Suppressor macrophage (primary cell): ENCODE measurements around the gene PPP1R18.
A peak's percentile ranks its signal among the peaks of the same experiment; 100 is the strongest.
"Not testable (repeated sequence)": the region's sequence is repeated elsewhere in the genome, so short reads cannot be mapped to it uniquely, and the experiment has no call there.

Experiments
- DNase-seq, 4 experiments: peaks; one replicate each; pipeline ENCODE4 v3.0.0-alpha.2; 2020 to 2022

Gene PPP1R18

DNA sequence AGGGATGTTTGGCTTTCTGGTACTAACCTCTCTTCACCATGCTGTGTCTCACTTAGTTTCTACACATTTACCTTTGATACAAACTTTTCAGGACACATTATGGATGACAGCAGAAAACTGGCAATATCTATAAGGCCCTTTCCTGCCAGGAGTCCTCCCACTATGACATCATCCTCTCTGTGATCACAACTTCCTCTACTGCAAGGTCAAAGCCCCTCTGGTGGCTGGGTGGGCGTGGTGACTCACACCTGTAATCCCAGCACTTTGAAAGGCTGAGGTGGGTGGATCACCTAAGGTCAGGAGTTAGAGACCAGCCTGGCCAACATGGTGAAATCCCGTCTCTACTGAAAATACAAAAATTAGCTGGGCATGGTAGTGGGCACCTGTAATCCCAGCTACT lies 20.1 kb downstream of the PPP1R18 start:
- peak; percentile 57 to 77 (median 70) for DNase-seq

DNA sequence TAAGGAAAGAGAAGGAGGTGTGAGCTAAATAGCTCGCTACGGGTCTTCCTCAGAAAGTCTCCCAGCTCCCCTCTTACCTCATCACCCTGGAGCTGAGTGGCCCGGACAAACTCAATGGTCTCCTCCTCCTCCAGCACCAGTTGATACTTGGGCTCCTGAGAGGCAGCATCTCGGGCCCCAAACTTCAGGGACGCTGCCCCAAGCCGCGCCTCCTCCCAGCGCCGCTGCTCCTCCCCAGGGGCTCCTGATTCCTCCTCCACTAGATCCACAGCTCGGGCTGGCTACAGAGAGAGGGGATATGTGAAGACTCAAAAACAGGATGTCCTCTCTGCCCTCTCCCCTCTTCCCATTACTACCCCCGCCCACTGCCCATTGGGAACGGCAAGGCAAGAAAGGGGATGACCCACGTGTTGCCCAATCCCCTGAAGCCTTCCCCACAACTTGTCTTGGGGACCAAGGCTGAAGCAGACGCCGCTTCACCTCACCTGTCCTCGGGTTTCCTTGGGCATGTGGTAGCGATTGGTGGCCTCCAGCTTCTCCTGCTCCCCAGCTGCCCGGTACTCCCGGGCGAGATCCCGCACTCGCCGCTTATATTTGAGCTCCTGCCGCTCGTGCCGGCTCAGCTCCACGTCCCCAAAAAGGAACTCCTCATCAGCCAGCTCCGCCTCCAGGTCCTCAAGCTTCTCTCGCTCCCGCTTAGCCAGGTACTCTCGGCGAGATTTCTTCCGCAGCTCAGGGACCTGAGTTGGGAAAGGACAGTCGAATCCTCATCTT lies 21.3 kb downstream of the PPP1R18 start:
- no peak for DNase-seq

DNA sequence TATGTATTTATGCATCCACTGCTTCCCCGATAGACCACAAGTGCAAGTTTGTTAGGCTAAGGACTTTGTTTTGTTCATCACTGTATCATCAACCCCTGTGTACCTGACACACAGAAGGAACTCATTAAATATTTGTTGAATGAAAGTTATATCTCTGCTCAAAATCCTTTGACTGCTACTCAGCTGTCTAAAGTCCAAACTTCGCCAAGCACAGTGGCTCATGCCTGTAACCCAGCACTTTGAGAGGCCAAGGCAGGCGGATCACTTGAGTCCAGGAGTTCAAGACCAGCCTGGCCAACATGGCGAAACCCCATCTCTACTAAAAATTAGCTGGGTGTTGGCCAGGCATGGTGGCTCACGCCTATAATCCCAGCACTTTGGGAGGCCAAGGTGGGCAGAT lies 28.5 kb downstream of the PPP1R18 start:
- DNase-seq, result not testable (repeated sequence)

GRCh38 chr6:30657454-30657853 lies 29.0 kb downstream of the PPP1R18 start:
- peak in 1 of 4 experiments; percentile 15 for DNase-seq

- peak; percentile 74 to 86 (median 82) for DNase-seq
These were observed 29.9 kb downstream of the PPP1R18 start for GRCh38 chr6:30656513-30656912.

- no peak for DNase-seq
These were observed 30.7 kb downstream of the PPP1R18 start for GRCh38 chr6:30655743-30656094.

- no peak for DNase-seq
These were observed 31.4 kb downstream of the PPP1R18 start for GRCh38 chr6:30654798-30655742.

- DNase-seq, result no peak
These were observed 35.3 kb downstream of the PPP1R18 start for GRCh38 chr6:30651143-30651542.

DNA sequence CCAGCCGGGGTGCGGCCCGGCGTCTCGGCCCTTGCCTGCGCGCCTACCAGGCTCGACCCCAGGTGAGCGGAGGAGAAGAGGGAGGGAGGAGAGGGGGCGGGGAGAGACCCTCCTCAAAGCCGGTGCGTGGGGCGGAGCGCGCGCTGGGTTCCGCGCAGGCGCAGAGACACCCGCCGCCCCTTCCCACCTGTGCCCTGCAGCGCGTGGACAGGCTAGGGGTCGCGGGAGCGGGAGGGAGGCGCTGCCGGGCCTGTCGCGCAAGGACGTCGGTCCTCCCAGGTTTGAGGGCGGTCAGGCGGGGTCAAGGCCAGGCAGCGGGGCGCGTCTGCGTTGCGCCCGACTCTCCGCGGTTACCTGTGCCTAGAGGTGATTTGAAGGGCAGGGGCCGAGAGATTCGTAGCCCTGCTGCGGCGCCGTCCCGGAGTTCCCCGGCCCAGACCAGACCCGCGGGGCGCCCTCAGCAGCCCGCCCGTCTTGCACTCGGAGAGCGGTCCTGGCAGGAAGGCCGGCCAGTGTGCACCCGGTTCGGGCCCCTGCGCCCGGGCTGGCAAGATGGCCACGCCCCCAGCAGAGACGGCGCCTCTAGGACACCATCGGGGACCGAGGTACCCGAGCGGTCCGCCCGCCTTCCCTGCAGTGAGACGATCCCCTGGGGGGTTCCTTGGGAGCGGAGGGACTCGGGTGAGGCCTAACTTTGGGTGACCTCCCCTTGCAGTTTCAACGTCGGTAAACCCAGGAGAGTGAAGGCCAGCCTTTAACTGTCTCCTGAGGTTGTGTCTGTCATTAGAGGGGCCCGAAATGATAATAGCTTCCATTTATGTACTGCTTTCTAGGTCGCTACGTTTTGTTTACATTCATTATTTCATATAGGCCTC lies 39.0 kb downstream of the PPP1R18 start:
- peak; percentile 76 to 89 (median 83) for DNase-seq

GRCh38 chr6:30646450-30647241 lies 39.8 kb downstream of the PPP1R18 start, which contains the start of gene C6orf136:
TSS of gene C6orf136 (plus strand) at chr6:30647133. CDS start at chr6:30647232, 99 bp downstream.
- peak; percentile 94 to 98 (median 96) for DNase-seq

GRCh38 chr6:30645989-30646388 lies 40.5 kb downstream of the PPP1R18 start:
- DNase-seq, result no peak

DNA sequence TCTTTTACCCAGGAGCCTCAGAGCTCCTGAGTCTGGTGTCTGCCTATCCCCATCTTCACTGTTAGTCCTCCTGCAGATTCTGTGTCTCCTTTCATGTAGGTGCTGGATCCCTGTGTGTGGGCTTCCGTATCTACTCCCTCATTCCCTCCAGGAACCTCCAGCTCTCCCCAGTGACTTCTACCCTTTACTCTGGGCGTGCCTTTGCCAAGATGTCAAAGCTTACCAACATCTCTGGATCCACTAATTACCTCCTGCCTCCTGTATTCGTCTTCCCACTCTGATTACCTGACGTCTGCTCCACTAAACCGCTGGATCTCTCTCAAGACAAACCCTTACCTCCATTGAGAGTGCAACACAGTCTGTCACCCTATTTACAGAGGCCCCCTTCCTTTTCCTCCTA lies 41.7 kb downstream of the PPP1R18 start:
- DNase-seq, result no peak

- DNase-seq, result no peak
These were observed 42.8 kb downstream of the PPP1R18 start for GRCh38 chr6:30643656-30644055.

DNA sequence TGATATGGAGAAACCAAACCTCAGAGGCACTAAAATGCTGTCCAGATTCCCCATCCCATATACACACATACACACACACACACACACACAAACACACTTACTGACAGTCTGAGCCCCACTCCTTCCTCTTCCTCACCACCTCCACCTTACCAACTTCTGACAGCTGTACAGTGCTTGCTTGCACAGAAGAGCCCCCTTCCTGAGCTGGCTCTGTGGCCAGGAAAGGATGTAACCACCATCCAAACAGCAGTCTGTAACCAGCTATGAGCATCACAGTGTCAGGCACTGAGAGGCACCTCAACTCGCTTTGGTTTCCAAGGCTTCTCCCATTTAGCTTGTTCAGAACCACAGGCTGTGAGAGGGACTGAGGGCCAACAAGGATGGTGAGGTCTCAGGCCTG lies 45.4 kb downstream of the PPP1R18 start:
- DNase-seq, result no peak

DNA sequence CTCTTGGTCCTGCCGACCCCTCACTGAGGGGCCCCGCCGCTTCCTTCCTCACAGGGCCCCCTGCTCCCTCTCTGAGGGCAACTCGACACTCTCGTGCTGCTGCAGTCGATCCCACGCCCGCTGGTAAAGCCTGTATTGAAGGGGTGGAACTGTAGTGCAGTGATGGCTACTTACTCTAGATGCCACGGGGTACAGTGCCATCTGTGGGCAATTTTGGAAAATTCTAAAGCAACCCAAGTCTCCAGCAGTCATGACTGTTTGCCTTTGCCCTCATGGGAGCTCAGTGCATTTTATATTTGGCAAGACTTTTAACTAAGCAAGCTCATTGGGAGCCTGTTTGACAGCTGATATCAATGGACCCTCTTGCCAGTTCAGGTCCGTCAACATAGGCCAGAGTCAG lies 46.0 kb downstream of the PPP1R18 start:
- peak in 1 of 4 experiments; percentile 11 for DNase-seq

DNA sequence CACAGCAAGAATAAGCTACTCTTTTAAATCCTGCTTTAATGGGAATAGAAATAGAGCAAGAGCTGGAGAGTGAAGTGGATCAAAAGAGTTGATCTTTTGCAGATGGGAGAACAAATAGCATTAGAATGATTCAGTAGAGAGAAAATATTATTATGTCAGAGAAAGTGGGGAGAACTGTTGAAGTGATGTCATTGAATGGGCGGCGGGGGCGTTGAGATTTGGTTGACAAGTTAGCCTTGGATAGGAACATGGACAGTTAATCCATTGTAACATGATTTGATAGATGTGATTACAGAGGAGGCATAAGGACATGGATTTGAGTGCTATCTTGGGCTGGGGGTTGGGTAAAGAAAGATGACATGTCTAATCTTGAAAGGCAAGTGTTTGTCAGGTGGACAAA lies 50.6 kb downstream of the PPP1R18 start:
- no peak for DNase-seq

GRCh38 chr6:30626484-30627366 lies 59.7 kb downstream of the PPP1R18 start, which contains the start of gene ATAT1:
TSS of gene ATAT1 (plus strand) at chr6:30626874.
- DNase-seq, result peak; percentile 88 to 93 (median 89)
